Body of pancreas (tissue), 4 donors: ENCODE results near the gene POLR2H.

Experiments
- CTCF ChIP-seq, 7 experiments: fragments of 450-650 bp in 4 of 7; fragments of 200-600 bp in 3 of 7; sonication (generic) in 3 of 7; IDR thresholded peaks; one replicate each; pipeline ENCODE4 v1.5.1; 2016 to 2019; ENCODE audit warnings: antibody characterized with exemption in 7 of 7
- POLR2A ChIP-seq, 3 donors: fragments of 450-650 bp; IDR thresholded peaks; one replicate each; pipeline ENCODE4 v1.6.1; 2016; ENCODE audit warnings: antibody characterized with exemption in 3 of 3, mild to moderate bottlenecking in 2 of 3

- no peak for TF ChIP-seq CTCF (IDR thresholded peaks at IDR 0.05)
- TF ChIP-seq POLR2A (IDR thresholded peaks at IDR 0.05): no peak
Measured at GRCh38 chr3:184383033-184383740, 21.7 kb downstream of the POLR2H start.
